GM12865 (cell line): Measurements from ENCODE around the gene IP6K1.
"Not testable (repeated sequence)": the region's sequence is repeated elsewhere in the genome, so short reads cannot be mapped to it uniquely, and the experiment has no call there.

Source experiments
- DNase-seq: peaks from one replicate; pipeline ENCODE4 v3.0.0; 2010; ENCODE audit warnings: low read depth
- H3K4me3 ChIP-seq: 2 replicates; pipeline ENCODE4 v1.5.1; 2011; ENCODE audit warnings: mild to moderate bottlenecking, low read depth, low read length, control low read depth
- CTCF ChIP-seq: IDR thresholded peaks from 2 replicates; pipeline ENCODE4 v1.5.1; 2011; ENCODE audit warnings: low read length, control low read depth, low read depth, inconsistent platforms; ENCODE audit not compliant: insufficient read depth; ENCODE audit errors: missing control alignments

IP6K1 gene

DNA sequence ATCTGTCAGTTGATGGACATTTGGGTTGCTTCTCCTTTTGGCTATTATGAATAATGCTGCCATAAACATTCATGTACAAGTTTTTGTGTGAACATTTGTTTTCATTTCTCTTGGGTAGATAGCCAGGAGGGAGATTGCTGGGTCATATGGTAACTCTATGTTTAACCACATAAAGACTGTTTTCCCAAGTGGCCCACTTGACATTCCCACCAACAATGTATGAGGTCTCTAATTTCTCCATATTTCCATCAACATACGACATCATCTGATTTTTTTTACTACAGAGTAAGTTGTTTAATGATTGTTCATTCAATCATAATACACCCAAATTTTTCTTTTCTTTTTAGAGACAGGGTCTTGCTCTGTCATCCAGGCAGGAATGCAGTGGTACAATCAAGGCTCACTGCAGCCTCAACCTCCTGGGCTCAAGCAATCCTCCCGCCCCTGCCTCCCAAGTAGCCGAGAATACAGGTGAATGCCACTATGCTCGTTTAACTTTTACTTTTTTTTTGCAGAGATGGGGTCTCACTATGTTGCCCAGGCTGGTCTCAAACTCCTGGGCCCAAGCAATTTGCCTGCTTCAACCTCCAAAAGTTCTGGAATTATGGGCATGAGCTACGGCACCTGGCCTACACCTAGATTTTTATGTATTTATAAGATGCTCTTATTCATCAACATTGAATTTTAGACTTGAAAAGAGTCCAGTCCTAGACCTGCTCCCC is 6.8 kb downstream of the IP6K1 start:
- H3K4me3 ChIP-seq = no peak overlapping the region
- DNase-seq = no peak
- no peak for TF ChIP-seq CTCF

DNA sequence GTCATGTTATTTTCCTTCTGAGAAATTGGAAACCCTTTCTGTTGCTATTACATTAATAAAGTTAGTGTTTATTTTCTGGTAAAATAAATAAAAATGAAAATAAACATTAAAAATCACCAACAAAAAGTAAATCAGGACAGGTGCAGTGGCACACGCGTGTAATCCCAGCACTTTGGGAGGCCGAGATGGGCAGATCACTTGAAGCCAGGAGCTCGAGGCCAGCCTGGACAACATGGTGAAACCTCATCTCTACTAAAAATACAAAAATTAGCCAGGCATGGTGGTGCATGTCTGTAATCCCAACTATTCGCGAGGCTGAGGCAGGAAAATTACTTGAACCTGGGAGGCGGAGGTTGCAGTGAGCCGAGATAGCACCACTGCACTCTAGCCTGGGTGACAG is 10.2 kb downstream of the IP6K1 start:
- H3K4me3 ChIP-seq, DNase-seq: not testable (repeated sequence)

- no peak for DNase-seq
- no peak overlapping the region for H3K4me3 ChIP-seq
- TF ChIP-seq CTCF = no peak
Observed at GRCh38 chr3:49775538-49775937, 10.8 kb downstream of the IP6K1 start.

GRCh38 chr3:49772703-49773102 is 13.6 kb downstream of the IP6K1 start:
- H3K4me3 ChIP-seq = no peak overlapping the region
- no peak for DNase-seq
- no peak for TF ChIP-seq CTCF

- DNase-seq = no peak
- H3K4me3 ChIP-seq = no peak overlapping the region
- TF ChIP-seq CTCF = no peak
Observed at GRCh38 chr3:49771340-49771938, 14.9 kb downstream of the IP6K1 start.

- no peak overlapping the region for H3K4me3 ChIP-seq
- TF ChIP-seq CTCF = no peak
- no peak for DNase-seq
Observed at GRCh38 chr3:49769926-49770325, 16.4 kb downstream of the IP6K1 start.

DNA sequence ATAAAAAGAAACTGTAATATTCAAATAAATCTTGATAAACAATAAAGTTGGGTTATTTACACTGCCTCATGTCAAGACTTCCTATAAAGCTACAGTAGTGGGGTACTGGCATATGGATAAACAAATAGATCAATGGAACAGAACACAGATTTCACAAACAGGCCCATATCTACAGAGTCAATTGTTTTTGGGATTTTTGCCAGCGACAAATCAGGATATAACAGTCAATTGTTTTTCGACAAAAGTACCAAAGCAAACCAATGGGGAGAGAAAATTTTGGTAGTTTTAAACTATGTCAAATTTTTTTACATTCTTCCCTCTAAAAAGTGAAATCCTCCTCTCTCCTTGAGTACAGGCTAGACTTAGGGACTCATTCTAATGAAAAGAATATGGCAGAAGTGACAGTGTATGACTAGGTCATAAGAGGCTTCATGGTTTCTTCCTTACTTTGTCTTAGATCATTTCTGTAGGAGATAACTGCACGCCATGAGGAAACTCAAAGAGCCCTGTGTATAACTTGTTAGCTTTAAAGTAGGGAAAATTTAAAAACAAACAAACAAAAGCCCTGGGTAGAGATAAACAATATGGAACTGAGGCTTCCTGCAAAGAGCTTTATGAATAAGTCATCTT is 16.9 kb downstream of the IP6K1 start:
- DNase-seq = no peak
- TF ChIP-seq CTCF = no peak
- no peak overlapping the region for H3K4me3 ChIP-seq
